ENCODE data around the gene TSPAN33. TPM values are rescaled to one million over a fixed set of nuclear protein-coding genes. Genes with fewer than 3 reads are reported as not detected.

The TSPAN33 gene
- polyA plus RNA-seq, 1 of the 3 experiments (the other 2 are of a cell fraction) = 6.9 TPM

- peaks cover 0 to 10% of the 10 kb centered on the region in 2 experiments; a peak in 1 of 4 replicates for H3K4me1 ChIP-seq (ENCODE audit: control insufficient read depth in 1 of 2, insufficient read depth in 2 of 2, low read depth in 1 of 2, low read length in 1 of 2)
- no peak for DNase-seq
- no peak overlapping the region for H3K27ac ChIP-seq (ENCODE audit: low read depth in 2 of 2, low read length in 1 of 2)
- no peak for TF ChIP-seq RCOR1 (IDR thresholded peaks at IDR 0.05; ENCODE audit: low read length)
- TF ChIP-seq NFIC (IDR thresholded peaks at IDR 0.05; ENCODE audit: borderline replicate concordance) = no peak
- H3K4me2 ChIP-seq = no peak overlapping the region
- no peaks in the 10 kb centered on the region for H3K36me3 ChIP-seq (replicated peaks in 1 of 2; ENCODE audit: control insufficient read depth in 1 of 2, insufficient read depth in 2 of 2, low read length in 1 of 2)
- ChIA-PET CTCF (interaction anchor here (1.5 to 15.6 kb wide), 4 partner anchors 9 to 186 kb away, joined by 5 to 385 read pairs (median 7); no protein-coding TSS in a partner anchor), POLR2A (no interaction called here)
- H3K4me3 ChIP-seq (ENCODE audit: low read depth in 2 of 2, low read length in 1 of 2) = no peak overlapping the region
- no peaks in the 10 kb centered on the region for H3K27me3 ChIP-seq (ENCODE audit: insufficient read depth)
- WGBS (ENCODE audit: low lambda C conversion rate) = 90% methylated on average over 9 of the region's 9 CpGs
- no peak overlapping the region for H3K9ac ChIP-seq
- no peak overlapping the region for H2AFZ ChIP-seq (ENCODE audit: low read depth)
- H3K9me2 ChIP-seq = no peaks in the 10 kb centered on the region
- H3K9me3 ChIP-seq = no peaks in the 10 kb centered on the region
- H3F3A ChIP-seq (replicated peaks; ENCODE audit: insufficient read depth) = no peaks in the 10 kb centered on the region
- H3K79me2 ChIP-seq (ENCODE audit: insufficient read depth) = no peaks in the 10 kb centered on the region
- no peaks in the 10 kb centered on the region for H4K20me1 ChIP-seq (ENCODE audit: insufficient read depth)
Observed at GRCh38 chr7:129157651-129158050, 13.1 kb downstream of the TSPAN33 start.

- Histone ChIP-seq H3K9ac (no peak overlapping the region), H3K9me3 (no peaks in the 10 kb centered on the region), H3K27me3 (ENCODE audit: insufficient read depth) (no peaks in the 10 kb centered on the region), H3K4me1 (ENCODE audit: control insufficient read depth in 1 of 2, insufficient read depth in 2 of 2, low read depth in 1 of 2, low read length in 1 of 2) (peaks cover 0 to 10% of the 10 kb centered on the region in 2 experiments; a peak in 1 of 4 replicates), H3K4me3 (ENCODE audit: low read depth in 2 of 2, low read length in 1 of 2) (no peak overlapping the region), H3K27ac (ENCODE audit: low read depth in 2 of 2, low read length in 1 of 2) (no peak overlapping the region), H2AFZ (ENCODE audit: low read depth) (no peak overlapping the region), H3K4me2 (no peak overlapping the region), H3K36me3 (replicated peaks in 1 of 2; ENCODE audit: control insufficient read depth in 1 of 2, insufficient read depth in 2 of 2, low read length in 1 of 2) (no peaks in the 10 kb centered on the region), H3K9me2 (no peaks in the 10 kb centered on the region), H3F3A (replicated peaks; ENCODE audit: insufficient read depth) (no peaks in the 10 kb centered on the region), H4K20me1 (ENCODE audit: insufficient read depth) (no peaks in the 10 kb centered on the region), H3K79me2 (ENCODE audit: insufficient read depth) (no peaks in the 10 kb centered on the region)
- CTCF ChIA-PET = interaction anchor here (0.6 to 15.6 kb wide), 11 partner anchors 9 to 733 kb away, joined by 3 to 385 read pairs (median 6); partner anchors contain the start of gene TSPAN33
- WGBS (ENCODE audit: low lambda C conversion rate) = 95% methylated on average over 3 of the region's 3 CpGs
- no peak for DNase-seq
- TF ChIP-seq NRF1 (IDR thresholded peaks at IDR 0.05; ENCODE audit: low read depth, low read length) (no peak), TEAD4 (IDR thresholded peaks at IDR 0.05; ENCODE audit: borderline replicate concordance, insufficient read depth) (no peak), RAD21 (IDR thresholded peaks at IDR 0.05; ENCODE audit: low read length) (no peak), RFX5 (IDR thresholded peaks at IDR 0.05; ENCODE audit: low read length) (no peak), NFIC (IDR thresholded peaks at IDR 0.05; ENCODE audit: borderline replicate concordance) (no peak), MXI1 (IDR thresholded peaks at IDR 0.05; ENCODE audit: low read depth, low read length) (no peak), SIN3A (IDR thresholded peaks at IDR 0.05; ENCODE audit: borderline replicate concordance, low read depth, low read length) (no peak), PBX3 (IDR thresholded peaks at IDR 0.05) (no peak), JUND (IDR thresholded peaks at IDR 0.05) (no peak), GATA2 (CRISPR knock-in tag; IDR thresholded peaks at IDR 0.05) (no peak), IRF3 (IDR thresholded peaks at IDR 0.05; ENCODE audit: low read depth, low read length) (no peak), ELF1 (IDR thresholded peaks at IDR 0.05) (no peak), MEF2A (IDR thresholded peaks at IDR 0.05; ENCODE audit: borderline replicate concordance, low read depth) (no peak), USF2 (IDR thresholded peaks at IDR 0.05; ENCODE audit: borderline replicate concordance, low read depth, low read length) (no peak), POLR2AphosphoS5 (IDR thresholded peaks at IDR 0.05; ENCODE audit: low read depth, low read length) (no peak), TAF1 (IDR thresholded peaks at IDR 0.05; ENCODE audit: borderline replicate concordance, low read depth, low read length) (no peak), YY1 (IDR thresholded peaks at IDR 0.05; ENCODE audit: low read depth) (no peak)
- POLR2A ChIA-PET = no interaction called here
Observed at GRCh38 chr7:129159539-129159938, 15.0 kb downstream of the TSPAN33 start.
